ENCODE data around the gene ZMPSTE24.
A peak's percentile ranks its signal among the peaks of the same experiment; 100 is the strongest.

Gene ZMPSTE24

DNA sequence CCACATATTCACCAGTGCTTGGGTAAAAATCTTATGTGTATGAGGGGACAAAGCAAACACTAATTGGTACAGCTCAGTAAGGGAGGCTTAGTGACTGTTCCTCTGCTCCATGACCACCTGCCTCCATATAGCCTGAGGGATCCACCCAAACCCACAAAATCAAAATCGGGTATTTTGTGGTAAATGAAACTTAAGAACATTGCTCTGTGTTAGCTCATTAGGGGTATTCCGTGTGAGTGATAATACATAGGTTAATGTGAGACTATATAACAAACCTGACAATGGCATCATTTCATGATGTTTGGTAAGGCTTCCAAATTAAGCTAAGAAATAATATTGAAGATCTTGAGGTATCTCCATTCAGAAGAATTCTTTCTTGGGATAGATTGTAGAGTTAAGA, 33.3 kb downstream of the ZMPSTE24 start:
- H3K4me3 ChIP-seq (ENCODE audit: low read depth, low read length) = no peak overlapping the region
- TF ChIP-seq, protein P1, sequence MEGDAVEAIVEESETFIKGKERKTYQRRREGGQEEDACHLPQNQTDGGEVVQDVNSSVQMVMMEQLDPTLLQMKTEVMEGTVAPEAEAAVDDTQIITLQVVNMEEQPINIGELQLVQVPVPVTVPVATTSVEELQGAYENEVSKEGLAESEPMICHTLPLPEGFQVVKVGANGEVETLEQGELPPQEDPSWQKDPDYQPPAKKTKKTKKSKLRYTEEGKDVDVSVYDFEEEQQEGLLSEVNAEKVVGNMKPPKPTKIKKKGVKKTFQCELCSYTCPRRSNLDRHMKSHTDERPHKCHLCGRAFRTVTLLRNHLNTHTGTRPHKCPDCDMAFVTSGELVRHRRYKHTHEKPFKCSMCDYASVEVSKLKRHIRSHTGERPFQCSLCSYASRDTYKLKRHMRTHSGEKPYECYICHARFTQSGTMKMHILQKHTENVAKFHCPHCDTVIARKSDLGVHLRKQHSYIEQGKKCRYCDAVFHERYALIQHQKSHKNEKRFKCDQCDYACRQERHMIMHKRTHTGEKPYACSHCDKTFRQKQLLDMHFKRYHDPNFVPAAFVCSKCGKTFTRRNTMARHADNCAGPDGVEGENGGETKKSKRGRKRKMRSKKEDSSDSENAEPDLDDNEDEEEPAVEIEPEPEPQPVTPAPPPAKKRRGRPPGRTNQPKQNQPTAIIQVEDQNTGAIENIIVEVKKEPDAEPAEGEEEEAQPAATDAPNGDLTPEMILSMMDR (IDR thresholded peaks at IDR 0.05; ENCODE audit: control insufficient read depth, extremely low read depth, insufficient read depth) = no peak
- no peak for DNase-seq (ENCODE audit: low read depth)

GRCh38 chr1:40299366-40300248, 41.6 kb downstream of the ZMPSTE24 start:
- no peak overlapping the region for H3K4me3 ChIP-seq (ENCODE audit: low read depth, low read length)
- no peak for DNase-seq (ENCODE audit: low read depth)
- TF ChIP-seq, protein P1 (IDR thresholded peaks at IDR 0.05; ENCODE audit: control insufficient read depth, extremely low read depth, insufficient read depth) = no peak

GRCh38 chr1:40300249-40300567, 42.2 kb downstream of the ZMPSTE24 start:
- no peak overlapping the region for H3K4me3 ChIP-seq (ENCODE audit: low read depth, low read length)
- TF ChIP-seq, protein P1 (IDR thresholded peaks at IDR 0.05; ENCODE audit: control insufficient read depth, extremely low read depth, insufficient read depth) = no peak
- DNase-seq (ENCODE audit: low read depth) = no peak

DNA sequence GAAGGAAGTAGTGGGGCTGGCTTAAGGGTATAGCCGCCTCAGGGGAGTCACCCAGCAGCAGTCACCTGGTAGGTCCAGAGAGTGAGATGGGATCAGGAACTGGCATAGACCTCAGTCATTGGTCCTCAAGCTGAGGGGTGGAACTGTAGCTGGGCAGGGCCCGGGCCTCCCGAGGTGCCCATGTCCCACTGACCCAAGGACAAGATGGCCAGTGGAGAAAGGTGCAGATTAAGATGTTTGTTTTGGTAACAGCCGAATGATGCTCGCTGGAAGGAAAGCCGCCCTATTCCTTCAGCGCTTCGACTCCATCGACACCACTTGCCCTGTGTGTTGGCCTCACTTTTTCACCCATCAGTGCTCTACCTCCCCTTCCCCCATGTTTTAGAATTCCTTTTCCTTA, 42.6 kb downstream of the ZMPSTE24 start:
- TF ChIP-seq, protein P1 (IDR thresholded peaks at IDR 0.05; ENCODE audit: control insufficient read depth, extremely low read depth, insufficient read depth) = no peak
- DNase-seq (ENCODE audit: low read depth) = no peak
- H3K4me3 ChIP-seq (ENCODE audit: low read depth, low read length) = no peak overlapping the region

DNA sequence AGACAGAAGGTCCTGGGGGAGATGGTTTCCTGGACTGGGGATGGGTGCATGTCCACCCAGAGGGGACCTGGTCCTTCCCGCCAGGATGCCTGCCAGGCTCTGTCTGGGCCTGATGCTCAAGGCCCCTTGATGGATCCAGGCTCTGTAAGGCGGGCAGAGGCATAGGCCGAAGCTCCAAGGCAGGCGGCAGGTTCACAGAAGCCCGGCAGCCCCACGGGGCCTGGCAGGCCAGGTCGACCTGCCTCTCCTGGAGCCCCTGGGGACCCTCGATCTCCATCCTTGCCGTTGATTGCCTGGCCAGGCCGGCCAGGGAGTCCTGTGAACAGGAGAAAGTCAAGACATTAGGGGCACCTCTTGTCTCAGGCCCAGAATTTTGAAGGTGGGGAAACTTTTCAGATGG, 43.0 kb downstream of the ZMPSTE24 start:
- H3K4me3 ChIP-seq (ENCODE audit: low read depth, low read length) = no peak overlapping the region
- TF ChIP-seq, protein P1 (IDR thresholded peaks at IDR 0.05; ENCODE audit: control insufficient read depth, extremely low read depth, insufficient read depth) = no peak
- DNase-seq (ENCODE audit: low read depth) = no peak

- H3K4me3 ChIP-seq (ENCODE audit: low read depth, low read length) = no peak overlapping the region
- peak; percentile 61 for DNase-seq (ENCODE audit: low read depth)
- TF ChIP-seq, protein P1 (IDR thresholded peaks at IDR 0.05; ENCODE audit: control insufficient read depth, extremely low read depth, insufficient read depth) = no peak
These were observed 43.7 kb downstream of the ZMPSTE24 start for GRCh38 chr1:40301541-40302299.

Data from LNCaP clone FGC (cell line).